Hepatocyte (in vitro differentiated cells): ENCODE results near the gene HORMAD2. TPM values are rescaled to one million over a fixed set of nuclear protein-coding genes. Genes with fewer than 3 reads are reported as not detected.
A peak's percentile ranks its signal among the peaks of the same experiment; 100 is the strongest.

Source experiments
- DNase-seq: peaks from one replicate; pipeline ENCODE4 v3.0.0-alpha.2; 2016; ENCODE audit warnings: low spot score
- H2AFZ ChIP-seq: fragments of 200-600 bp; sonication (generic); 2 replicates; pipeline ENCODE4 v1.6.0; 2016; ENCODE audit warnings: antibody characterized with exemption, mild to moderate bottlenecking
- H3K27ac ChIP-seq: fragments of 200-600 bp; sonication (generic); 2 replicates; pipeline ENCODE4 v1.5.1; 2016; ENCODE audit warnings: mild to moderate bottlenecking
- H3K27me3 ChIP-seq: fragments of 200-600 bp; sonication (generic); 2 replicates; pipeline ENCODE4 v1.6.1; 2016
- H3K36me3 ChIP-seq: fragments of 200-600 bp; sonication (generic); replicated peaks from 2 replicates; pipeline ENCODE4 v1.5.1; 2016; ENCODE audit warnings: low read depth; ENCODE audit not compliant: insufficient read depth
- H3K4me1 ChIP-seq: fragments of 200-600 bp; sonication (generic); 2 replicates; pipeline ENCODE4 v1.5.1; 2016; ENCODE audit warnings: mild to moderate bottlenecking, moderate library complexity; ENCODE audit not compliant: insufficient read depth
- H3K4me2 ChIP-seq: fragments of 200-600 bp; sonication (generic); 2 replicates; pipeline ENCODE4 v1.6.0; 2016
- H3K4me3 ChIP-seq: fragments of 200-600 bp; sonication (generic); 2 replicates; pipeline ENCODE4 v1.5.1; 2016; ENCODE audit warnings: mild to moderate bottlenecking
- H3K79me2 ChIP-seq: fragments of 200-600 bp; sonication (generic); 2 replicates; pipeline ENCODE4 v1.6.0; 2017; ENCODE audit warnings: mild to moderate bottlenecking
- H3K9me2 ChIP-seq: fragments of 200-600 bp; sonication (generic); replicated peaks from 2 replicates; pipeline ENCODE4 v1.6.0; 2017; ENCODE audit warnings: mild to moderate bottlenecking; ENCODE audit not compliant: insufficient read depth
- H3K9me3 ChIP-seq: fragments of 200-600 bp; sonication (generic); 2 replicates; pipeline ENCODE4 v1.5.1; 2016; ENCODE audit warnings: low read depth, mild to moderate bottlenecking
- H4K20me1 ChIP-seq: fragments of 200-600 bp; sonication (generic); 2 replicates; pipeline ENCODE4 v1.6.0; 2016; ENCODE audit warnings: mild to moderate bottlenecking; ENCODE audit not compliant: insufficient read depth, poor library complexity, severe bottlenecking
- CTCF ChIP-seq: fragments of 200-600 bp; sonication (generic); IDR thresholded peaks from 2 replicates; pipeline ENCODE4 v1.5.1; 2016; ENCODE audit warnings: antibody characterized with exemption, mild to moderate bottlenecking; ENCODE audit not compliant: poor library complexity
- EZH2 ChIP-seq: fragments of 200-600 bp; sonication (generic); IDR thresholded peaks from 2 replicates; pipeline ENCODE4 v1.6.1; 2016; ENCODE audit warnings: antibody characterized with exemption, mild to moderate bottlenecking, borderline replicate concordance
- EZH2phosphoT487 ChIP-seq: fragments of 200-600 bp; sonication (generic); IDR thresholded peaks from one replicate; pipeline ENCODE4 v1.6.1; 2018; ENCODE audit warnings: antibody characterized with exemption, mild to moderate bottlenecking, low read depth, moderate library complexity; ENCODE audit not compliant: unreplicated experiment, severe bottlenecking
- WGBS: methylation state at CpG from one replicate; pipeline ENCODE4 v1.1.6; 2016; ENCODE audit warnings: low lambda C conversion rate; ENCODE audit errors: missing lambda C conversion rate; 5-methylcytosine and 5-hydroxymethylcytosine counted together
- polyA plus RNA-seq: library from polyadenylated mRNA; unstranded; fragments of >200 nt; fragmentation: Nextera tagmentation; extraction: Ambion mirVana; gene quantifications from 2 replicates; pipeline ENCODE4 v1.2.1, GENCODE V29; 2016
- total RNA-seq: library from RNA; depleted of rRNA; stranded (reverse); fragments of >200 nt; gene quantifications from 2 replicates; pipeline ENCODE4 v1.2.3, GENCODE V29; 2014

HORMAD2 gene
- total and polyA plus RNA-seq, 2 experiments from 2014 or later: not detected

GRCh38 chr22:30113494-30113893 is 33.2 kb downstream of the HORMAD2 start:
- H3K9me3 ChIP-seq: no peaks in the 10 kb centered on the region
- peaks cover 3% of the 10 kb centered on the region for H3K4me1 ChIP-seq
- H3K36me3 ChIP-seq: no peaks in the 10 kb centered on the region
- H3K27ac ChIP-seq: no peak overlapping the region
- H3K9me2 ChIP-seq: no peaks in the 10 kb centered on the region
- TF ChIP-seq CTCF (no peak), EZH2phosphoT487 (no peak), EZH2 (no peak)
- no peak overlapping the region for H2AFZ ChIP-seq
- no peak overlapping the region for H3K4me2 ChIP-seq
- DNase-seq: no peak
- 97% methylated on average over 1 of the region's 1 CpG for WGBS
- H4K20me1 ChIP-seq: no peaks in the 10 kb centered on the region
- H3K27me3 ChIP-seq: no peaks in the 10 kb centered on the region
- H3K4me3 ChIP-seq: no peak overlapping the region
- H3K79me2 ChIP-seq: no peaks in the 10 kb centered on the region

- TF ChIP-seq CTCF (no peak), EZH2phosphoT487 (no peak), EZH2 (no peak)
- no peak overlapping the region for H3K27ac ChIP-seq
- no peak overlapping the region for H3K4me3 ChIP-seq
- no peaks in the 10 kb centered on the region for H4K20me1 ChIP-seq
- no peak overlapping the region for H2AFZ ChIP-seq
- no peaks in the 10 kb centered on the region for H3K36me3 ChIP-seq
- no peaks in the 10 kb centered on the region for H3K79me2 ChIP-seq
- no peaks in the 10 kb centered on the region for H3K9me3 ChIP-seq
- peaks cover 3% of the 10 kb centered on the region for H3K4me1 ChIP-seq
- DNase-seq: no peak
- no peaks in the 10 kb centered on the region for H3K27me3 ChIP-seq
- 67% methylated on average over 1 of the region's 1 CpG for WGBS
- no peaks in the 10 kb centered on the region for H3K9me2 ChIP-seq
- H3K4me2 ChIP-seq: no peak overlapping the region
Measured at GRCh38 chr22:30114361-30114760, 34.1 kb downstream of the HORMAD2 start.

- Histone ChIP-seq H2AFZ (no peak overlapping the region), H3K4me1 (peaks cover 3% of the 10 kb centered on the region), H3K79me2 (no peaks in the 10 kb centered on the region), H3K27ac (peak overlapping the region; percentile 7), H3K36me3 (no peaks in the 10 kb centered on the region), H3K4me3 (no peak overlapping the region), H3K27me3 (no peaks in the 10 kb centered on the region), H3K9me2 (no peaks in the 10 kb centered on the region), H4K20me1 (no peaks in the 10 kb centered on the region), H3K9me3 (no peaks in the 10 kb centered on the region), H3K4me2 (no peak overlapping the region)
- WGBS: 93% methylated on average over 2 of the region's 2 CpGs
- no peak for TF ChIP-seq CTCF
- DNase-seq: no peak
Measured at GRCh38 chr22:30115705-30116104, 35.4 kb downstream of the HORMAD2 start.
